Measurements from ENCODE around the gene PTDSS2. TPM values are rescaled to one million over a fixed set of nuclear protein-coding genes. Genes with fewer than 3 reads are reported as not detected.

The PTDSS2 gene
- total and polyA plus RNA-seq, 7 donors: 4.8 to 76.2 (median 30.1) TPM

DNA sequence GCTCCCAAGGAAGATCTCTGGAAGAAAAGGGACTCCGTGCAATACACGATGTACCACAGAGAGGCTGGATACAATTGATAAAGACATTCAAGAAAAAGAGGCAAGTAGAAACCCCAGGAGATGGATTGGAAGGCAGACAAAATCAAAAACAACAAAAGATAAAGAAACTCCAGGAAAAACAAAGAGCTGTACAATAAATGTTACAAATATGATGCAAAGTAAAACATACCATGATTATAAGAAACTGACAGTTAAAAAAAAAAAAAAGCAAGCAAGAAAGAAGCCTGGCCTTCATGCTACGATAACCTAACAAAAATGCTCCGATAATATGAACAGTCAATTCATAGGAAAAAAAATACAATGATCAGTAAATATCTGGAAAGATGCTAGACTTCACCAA lies 24.8 kb upstream of the PTDSS2 start:
- no peaks in the 10 kb centered on the region for H3K9me3 ChIP-seq
- H3K4me3 ChIP-seq: no peak overlapping the region
- no peaks in the 10 kb centered on the region for H3K36me3 ChIP-seq
- no peaks in the 10 kb centered on the region for H3K4me1 ChIP-seq
- TF ChIP-seq POLR2AphosphoS5 (IDR thresholded peaks at IDR 0.05) (no peak), EP300 (IDR thresholded peaks at IDR 0.05) (no peak), POLR2A (IDR thresholded peaks at IDR 0.05) (no peak)
- TF ChIP-seq, protein P1, sequence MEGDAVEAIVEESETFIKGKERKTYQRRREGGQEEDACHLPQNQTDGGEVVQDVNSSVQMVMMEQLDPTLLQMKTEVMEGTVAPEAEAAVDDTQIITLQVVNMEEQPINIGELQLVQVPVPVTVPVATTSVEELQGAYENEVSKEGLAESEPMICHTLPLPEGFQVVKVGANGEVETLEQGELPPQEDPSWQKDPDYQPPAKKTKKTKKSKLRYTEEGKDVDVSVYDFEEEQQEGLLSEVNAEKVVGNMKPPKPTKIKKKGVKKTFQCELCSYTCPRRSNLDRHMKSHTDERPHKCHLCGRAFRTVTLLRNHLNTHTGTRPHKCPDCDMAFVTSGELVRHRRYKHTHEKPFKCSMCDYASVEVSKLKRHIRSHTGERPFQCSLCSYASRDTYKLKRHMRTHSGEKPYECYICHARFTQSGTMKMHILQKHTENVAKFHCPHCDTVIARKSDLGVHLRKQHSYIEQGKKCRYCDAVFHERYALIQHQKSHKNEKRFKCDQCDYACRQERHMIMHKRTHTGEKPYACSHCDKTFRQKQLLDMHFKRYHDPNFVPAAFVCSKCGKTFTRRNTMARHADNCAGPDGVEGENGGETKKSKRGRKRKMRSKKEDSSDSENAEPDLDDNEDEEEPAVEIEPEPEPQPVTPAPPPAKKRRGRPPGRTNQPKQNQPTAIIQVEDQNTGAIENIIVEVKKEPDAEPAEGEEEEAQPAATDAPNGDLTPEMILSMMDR (IDR thresholded peaks at IDR 0.05): no peak
- WGBS, 2 donors: 76 to 91% methylated on average over 4 of the region's 4 CpGs
- no peak overlapping the region for H3K27ac ChIP-seq
- DNase-seq: no peak
- peaks cover under 1 to 27% (median 16%) of the 10 kb centered on the region in 3 donors for H3K27me3 ChIP-seq
- intact Hi-C loops (cut with DNase I): no loop called here

DNA sequence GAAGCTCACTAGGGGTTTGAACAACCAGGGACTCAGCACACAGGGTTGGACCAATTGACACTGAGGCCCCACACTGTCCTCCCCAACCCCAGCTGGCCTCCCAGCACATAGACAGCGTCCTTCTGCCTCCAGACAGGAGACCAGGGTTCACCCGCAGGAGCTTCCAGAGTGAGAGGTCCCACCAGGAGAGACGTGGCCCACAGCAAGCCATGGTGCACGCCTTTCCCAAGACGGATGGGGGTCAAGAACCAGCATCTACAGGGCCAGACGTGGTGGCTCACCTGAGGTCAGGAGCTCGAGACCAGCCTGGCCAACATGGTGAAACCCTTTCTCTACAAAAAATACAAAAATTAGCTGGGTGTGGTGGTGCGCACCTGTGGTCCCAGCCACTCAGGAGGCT lies 23.2 kb upstream of the PTDSS2 start:
- no peak overlapping the region for H3K4me3 ChIP-seq
- H3K27ac ChIP-seq: no peak overlapping the region
- 94 to 95% methylated on average over 8 of the region's 8 CpGs for WGBS, 2 donors
- no peaks in the 10 kb centered on the region for H3K9me3 ChIP-seq
- no peak for DNase-seq
- intact Hi-C loops (cut with DNase I): no loop called here
- H3K36me3 ChIP-seq: no peaks in the 10 kb centered on the region
- TF ChIP-seq POLR2A (IDR thresholded peaks at IDR 0.05) (no peak), POLR2AphosphoS5 (IDR thresholded peaks at IDR 0.05) (no peak), EP300 (IDR thresholded peaks at IDR 0.05) (no peak)
- TF ChIP-seq, protein P1 (IDR thresholded peaks at IDR 0.05): no peak
- H3K4me1 ChIP-seq: no peaks in the 10 kb centered on the region
- H3K27me3 ChIP-seq: peaks cover 0 to 22% (median 13%) of the 10 kb centered on the region in 3 donors

DNA sequence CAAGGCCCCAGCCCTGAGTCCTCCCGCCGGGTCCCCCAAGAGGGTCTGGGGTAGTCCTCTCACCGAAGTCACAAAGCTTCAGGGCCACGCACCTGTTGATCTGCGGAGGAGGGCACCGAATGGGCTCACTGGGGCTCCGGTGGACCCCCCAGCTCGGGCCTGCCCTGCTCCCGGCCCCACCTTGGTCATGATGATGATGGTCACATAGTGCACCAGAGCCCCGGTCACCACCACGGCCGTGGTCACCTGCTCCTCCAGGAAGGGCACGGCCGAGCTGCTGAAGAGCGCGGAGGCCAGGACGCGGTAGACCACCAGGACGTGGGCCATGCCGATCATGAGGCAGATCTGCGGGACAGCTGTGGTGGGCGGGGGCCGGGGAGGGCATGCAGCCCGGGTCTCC lies 21.8 kb upstream of the PTDSS2 start:
- Histone ChIP-seq H3K9me3 (no peaks in the 10 kb centered on the region), H3K4me1 (no peaks in the 10 kb centered on the region), H3K27me3 (peaks cover 0 to 26% (median 22%) of the 10 kb centered on the region in 3 donors), H3K36me3 (no peaks in the 10 kb centered on the region), H3K27ac (no peak overlapping the region), H3K4me3 (no peak overlapping the region)
- no peak for TF ChIP-seq POLR2A (IDR thresholded peaks at IDR 0.05)
- intact Hi-C loops (cut with DNase I): no loop called here
- 95% methylated on average over 24 of the region's 24 CpGs for WGBS, 2 donors
- DNase-seq: no peak

DNA sequence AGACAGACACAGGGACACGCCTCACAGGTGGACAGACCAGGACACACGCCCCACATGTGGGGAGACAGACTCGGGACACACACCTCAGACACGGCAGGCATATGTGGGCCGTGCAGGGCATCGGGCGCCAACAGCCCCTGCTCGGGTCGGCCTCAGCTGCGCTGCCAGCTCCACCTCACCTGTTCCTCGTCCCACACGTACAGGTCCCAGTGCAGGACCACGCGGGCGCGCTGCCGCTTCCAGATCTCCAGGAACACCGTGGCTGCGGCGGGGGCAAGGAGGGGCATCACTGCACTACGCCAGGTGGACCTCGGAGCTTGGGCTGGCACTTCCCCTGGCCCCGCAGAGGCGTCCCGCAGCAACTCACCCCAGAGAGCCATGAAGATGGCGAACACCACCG lies 20.7 kb upstream of the PTDSS2 start:
- Histone ChIP-seq H3K36me3 (no peaks in the 10 kb centered on the region), H3K9me3 (no peaks in the 10 kb centered on the region), H3K27ac (no peak overlapping the region), H3K27me3 (peaks cover 0 to 16% (median 13%) of the 10 kb centered on the region in 3 donors), H3K4me3 (no peak overlapping the region), H3K4me1 (no peaks in the 10 kb centered on the region)
- TF ChIP-seq POLR2AphosphoS5 (IDR thresholded peaks at IDR 0.05) (no peak), EP300 (IDR thresholded peaks at IDR 0.05) (no peak), POLR2A (IDR thresholded peaks at IDR 0.05) (no peak)
- TF ChIP-seq, protein P1 (IDR thresholded peaks at IDR 0.05): no peak
- intact Hi-C loops (cut with DNase I): no loop called here
- WGBS, 2 donors: 92 to 93% methylated on average over 27 of the region's 27 CpGs
- DNase-seq: no peak

DNA sequence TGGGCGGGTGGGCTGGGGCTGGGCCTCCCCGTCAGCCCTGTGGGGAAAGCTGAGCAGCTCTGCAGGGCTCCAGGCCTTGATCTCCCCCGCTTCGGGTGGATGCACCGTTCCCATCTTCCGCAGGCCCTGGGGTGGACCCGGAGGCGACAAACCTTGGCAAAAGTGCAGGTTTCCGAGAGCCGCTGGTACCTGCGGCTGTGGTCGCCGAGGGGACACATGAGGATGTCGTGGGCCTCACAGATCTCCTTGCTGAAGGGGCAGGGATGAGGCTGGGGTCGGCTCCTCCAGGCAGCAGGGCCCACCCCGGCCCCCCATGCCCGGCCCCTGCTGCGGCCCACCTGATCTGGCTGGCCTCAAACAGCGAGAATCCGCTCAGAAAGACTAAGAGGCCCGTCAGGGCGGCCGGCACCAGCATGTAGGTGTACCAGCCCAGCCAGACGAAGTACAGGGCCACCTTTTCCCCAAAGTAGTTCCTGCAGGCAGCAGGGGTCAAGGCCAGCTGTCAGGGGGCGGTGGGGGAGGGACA lies 20.1 kb upstream of the PTDSS2 start:
- intact Hi-C loops (cut with DNase I): no loop called here
- H3K27ac ChIP-seq: no peak overlapping the region
- TF ChIP-seq, protein P1 (IDR thresholded peaks at IDR 0.05): no peak
- TF ChIP-seq EP300 (IDR thresholded peaks at IDR 0.05): no peak
- no peak for TF ChIP-seq POLR2A (IDR thresholded peaks at IDR 0.05)
- TF ChIP-seq POLR2AphosphoS5 (IDR thresholded peaks at IDR 0.05): no peak
- no peak for DNase-seq
- H3K36me3 ChIP-seq: no peaks in the 10 kb centered on the region
- H3K4me3 ChIP-seq: no peak overlapping the region
- 79 to 82% methylated on average over 25 of the region's 25 CpGs for whole genome bisulfite sequencing, 2 donors
- H3K27me3 ChIP-seq: peaks cover 0 to 13% (median 13%) of the 10 kb centered on the region in 3 donors
- no peaks in the 10 kb centered on the region for H3K4me1 ChIP-seq
- no peaks in the 10 kb centered on the region for H3K9me3 ChIP-seq
